Measurements from ENCODE around the gene CFAP100. TPM values are rescaled to one million over a fixed set of nuclear protein-coding genes. Genes with fewer than 3 reads are reported as not detected.
A peak's percentile ranks its signal among the peaks of the same experiment; 100 is the strongest.

CFAP100 gene
- total and polyA plus RNA-seq, 7 experiments from 2014 or later = not detected

DNA sequence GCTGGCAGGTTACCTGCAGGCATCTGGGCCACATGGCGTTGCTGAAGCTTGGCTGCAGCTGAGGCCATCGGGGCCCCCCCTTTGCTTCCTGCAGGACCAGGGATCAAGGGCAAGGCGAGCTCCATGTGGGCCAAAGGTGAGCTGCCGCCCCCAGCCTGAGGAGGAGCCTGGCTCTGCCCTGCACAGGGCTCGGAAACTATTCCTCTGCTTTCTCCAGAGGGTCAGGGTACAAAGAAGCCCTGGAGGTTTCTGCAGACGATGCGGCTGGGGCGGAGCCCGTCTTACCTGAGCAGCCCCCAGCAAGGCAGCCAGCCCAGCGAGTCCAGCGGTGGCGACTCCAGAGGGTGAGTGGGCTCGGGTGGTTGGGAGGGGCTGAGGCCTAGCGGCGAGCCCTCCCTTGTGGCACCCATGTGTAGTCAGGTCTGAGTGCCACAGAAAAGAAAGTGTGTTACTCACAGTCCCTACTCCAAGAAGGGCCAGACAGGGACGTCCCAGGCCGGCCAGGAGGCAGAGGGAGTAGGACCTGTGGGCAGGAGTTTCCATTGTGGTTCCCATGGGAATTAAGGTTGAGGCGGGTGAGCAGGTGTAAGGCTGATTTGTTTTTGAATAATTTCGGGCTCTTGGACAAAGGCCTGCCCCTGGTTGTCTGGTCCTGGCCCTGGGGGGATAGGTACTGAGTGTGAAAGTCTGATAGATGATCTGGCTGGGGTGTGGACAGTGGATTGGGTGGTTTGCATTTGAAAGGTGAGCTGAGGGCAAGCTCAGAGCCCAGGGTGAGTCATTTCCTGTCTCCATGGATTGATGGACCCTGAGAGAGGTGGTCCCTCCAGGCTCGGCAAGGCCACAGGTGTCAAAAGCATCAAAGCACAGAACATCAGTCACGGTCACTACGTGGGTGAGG lies 25.4 kb downstream of the CFAP100 start:
- Mint-ChIP-seq H3K4me3 (no peak overlapping the region), H3K27me3 (peaks cover 0 to 16% (median 2%) of the 10 kb centered on the region in 5 donors), H3K36me3 (peaks cover 0 to 10% (median 0%) of the 10 kb centered on the region in 5 donors), H3K4me1 (no peaks in the 10 kb centered on the region), H3K9me3 (peaks cover 0 to 4% (median 0%) of the 10 kb centered on the region in 11 donors), H3K27ac (no peak overlapping the region)
- H3K27me3 ChIP-seq (ENCODE audit: control insufficient read depth in 2 of 2, insufficient read depth in 2 of 2, low read length in 2 of 2) = no peaks in the 10 kb centered on the region
- no peak overlapping the region for H3K27ac ChIP-seq (ENCODE audit: low read depth, low read length)
- ATAC-seq (no peak), DNase-seq (peak in 1 of 9 donors; percentile 11)
- H3K36me3 ChIP-seq (ENCODE audit: control insufficient read depth in 2 of 3, insufficient read depth in 3 of 3, low read length in 3 of 3) = no peaks in the 10 kb centered on the region
- H3K4me1 ChIP-seq (ENCODE audit: control insufficient read depth in 2 of 2, insufficient read depth in 2 of 2, low read length in 2 of 2) = no peaks in the 10 kb centered on the region
- ChIA-PET POLR2A (no interaction called here), CTCF (no interaction called here)
- H3K9me3 ChIP-seq (ENCODE audit: control insufficient read depth in 2 of 3, low read length in 3 of 3) = no peaks in the 10 kb centered on the region
- intact Hi-C loops (cut with micrococcal nuclease) = no loop called here
- H3K4me3 ChIP-seq (ENCODE audit: low read length) = no peak overlapping the region

DNA sequence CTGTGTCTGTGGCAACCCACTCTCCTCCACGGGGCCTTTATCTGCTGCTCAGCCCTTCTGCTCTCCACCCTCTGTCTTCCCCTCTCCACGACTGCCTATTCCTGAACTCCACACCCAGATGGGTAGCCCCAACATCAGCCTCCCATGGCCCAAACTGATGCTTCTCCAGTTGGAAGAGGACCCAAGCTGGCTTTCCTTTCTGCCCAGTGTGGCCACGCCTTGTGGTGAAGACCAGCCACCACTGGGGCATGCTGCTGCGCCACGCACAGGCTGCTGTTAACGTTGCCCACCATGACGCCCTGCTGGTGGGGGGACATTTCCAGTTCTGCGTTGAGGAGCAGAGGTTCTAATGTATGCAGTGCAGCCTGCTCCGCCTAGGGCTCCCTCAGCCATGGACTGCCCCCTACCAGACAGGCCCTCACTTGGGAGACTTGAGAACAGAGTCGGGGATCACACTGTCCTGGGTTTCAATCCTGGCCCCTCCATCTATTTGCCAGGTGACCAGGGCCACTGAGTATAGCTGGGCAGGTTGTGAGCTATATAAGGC lies 26.9 kb downstream of the CFAP100 start:
- H3K36me3 Mint-ChIP-seq = peaks cover 5 to 17% (median 10%) of the 10 kb centered on the region in 5 donors

DNA sequence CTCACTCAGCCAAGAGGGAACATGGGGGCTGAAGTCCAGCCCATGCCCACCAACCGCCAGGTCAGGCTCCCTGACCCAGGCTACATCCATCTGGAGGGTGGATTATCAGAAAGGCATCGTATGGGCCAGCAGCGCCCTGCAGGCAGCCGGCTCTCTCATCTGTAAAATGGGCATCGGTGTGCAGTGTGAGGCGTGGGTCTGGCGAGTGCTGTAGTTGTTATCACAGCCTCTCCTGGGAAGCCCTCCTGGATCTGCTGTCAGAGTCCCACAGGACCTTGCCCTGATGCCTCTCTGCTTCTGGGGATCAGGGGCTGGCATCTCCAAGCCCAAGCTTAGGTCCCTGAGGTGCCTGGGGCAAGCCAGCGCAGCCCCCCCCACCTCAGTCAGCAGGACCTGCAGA lies 27.4 kb downstream of the CFAP100 start:
- intact Hi-C loops (cut with micrococcal nuclease) = no loop called here
- no peaks in the 10 kb centered on the region for H3K4me1 ChIP-seq (ENCODE audit: control insufficient read depth in 2 of 2, insufficient read depth in 2 of 2, low read length in 2 of 2)
- Mint-ChIP-seq H3K9me3 (peaks cover 2 to 18% (median 11%) of the 10 kb centered on the region in 11 donors), H3K27me3 (peaks cover 0 to 3% (median 0%) of the 10 kb centered on the region in 5 donors), H3K27ac (no peak overlapping the region), H3K4me1 (no peaks in the 10 kb centered on the region), H3K4me3 (no peak overlapping the region), H3K36me3 (peaks cover 5 to 20% (median 14%) of the 10 kb centered on the region in 5 donors)
- ATAC-seq = no peak
- POLR2A ChIA-PET = no interaction called here
- DNase-seq = peak in 1 of 9 donors; percentile 7
- CTCF ChIA-PET = no interaction called here
- H3K27ac ChIP-seq (ENCODE audit: low read depth, low read length) = no peak overlapping the region
- H3K27me3 ChIP-seq (ENCODE audit: control insufficient read depth in 2 of 2, insufficient read depth in 2 of 2, low read length in 2 of 2) = no peaks in the 10 kb centered on the region
- H3K36me3 ChIP-seq (ENCODE audit: control insufficient read depth in 2 of 3, insufficient read depth in 3 of 3, low read length in 3 of 3) = no peaks in the 10 kb centered on the region
- H3K9me3 ChIP-seq (ENCODE audit: control insufficient read depth in 2 of 3, low read length in 3 of 3) = peaks cover 0 to 10% (median under 1%) of the 10 kb centered on the region in 3 experiments
- no peak overlapping the region for H3K4me3 ChIP-seq (ENCODE audit: low read length)

More for the DNA sequence above, 26.9 kb downstream of the CFAP100 start:
- H3K9me3 ChIP-seq (ENCODE audit: control insufficient read depth in 2 of 3, low read length in 3 of 3) = peaks cover 0 to 10% (median 0%) of the 10 kb centered on the region in 3 experiments
- H3K4me1 Mint-ChIP-seq = no peaks in the 10 kb centered on the region
- no peaks in the 10 kb centered on the region for H3K4me1 ChIP-seq (ENCODE audit: control insufficient read depth in 2 of 2, insufficient read depth in 2 of 2, low read length in 2 of 2)
- no peaks in the 10 kb centered on the region for H3K27me3 ChIP-seq (ENCODE audit: control insufficient read depth in 2 of 2, insufficient read depth in 2 of 2, low read length in 2 of 2)
- ChIA-PET CTCF (no interaction called here), POLR2A (no interaction called here)
- peaks cover 1 to 13% (median 7%) of the 10 kb centered on the region in 11 donors for H3K9me3 Mint-ChIP-seq
- H3K27me3 Mint-ChIP-seq = peaks cover 0 to 8% (median 0%) of the 10 kb centered on the region in 5 donors
- no peaks in the 10 kb centered on the region for H3K36me3 ChIP-seq (ENCODE audit: control insufficient read depth in 2 of 3, insufficient read depth in 3 of 3, low read length in 3 of 3)
- H3K27ac Mint-ChIP-seq = no peak overlapping the region
- DNase-seq = peak in 1 of 9 donors; percentile 1
- H3K4me3 ChIP-seq (ENCODE audit: low read length) = no peak overlapping the region
- ATAC-seq = no peak
- intact Hi-C loops (cut with micrococcal nuclease) = no loop called here
- no peak overlapping the region for H3K4me3 Mint-ChIP-seq
- H3K27ac ChIP-seq (ENCODE audit: low read depth, low read length) = no peak overlapping the region

DNA sequence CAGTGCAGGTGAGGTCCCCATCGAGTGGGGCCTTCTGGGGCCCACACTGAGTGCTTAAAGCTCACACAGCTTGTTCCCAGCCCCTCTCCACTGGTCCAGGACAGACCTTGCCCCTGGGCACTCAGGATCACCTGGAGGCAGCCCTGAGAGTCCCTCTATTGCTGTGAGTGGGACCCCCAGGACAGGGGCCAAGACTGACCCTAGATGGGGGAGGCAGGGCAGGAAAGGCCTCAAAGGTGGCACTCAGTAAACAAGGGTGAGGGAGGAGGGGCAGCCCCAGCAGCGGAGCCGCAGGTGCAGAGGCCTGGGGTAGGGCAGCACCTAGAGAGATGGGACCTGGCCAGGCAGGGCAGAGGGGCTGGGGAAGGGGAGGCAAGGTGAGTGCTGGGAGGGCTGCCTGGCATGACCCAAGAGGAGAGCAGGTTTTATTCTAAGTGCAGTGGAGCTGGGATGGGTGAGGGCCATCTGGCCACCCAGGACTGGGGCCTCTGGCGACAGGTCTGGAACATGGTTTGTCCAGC lies 27.9 kb downstream of the CFAP100 start:
- DNase-seq (peak in 1 of 9 donors; percentile 19), ATAC-seq (peak; percentile 16)
- Histone ChIP-seq H3K4me1 (ENCODE audit: control insufficient read depth in 2 of 2, insufficient read depth in 2 of 2, low read length in 2 of 2) (no peaks in the 10 kb centered on the region), H3K27ac (ENCODE audit: low read depth, low read length) (no peak overlapping the region), H3K9me3 (ENCODE audit: control insufficient read depth in 2 of 3, low read length in 3 of 3) (peaks cover 0 to 13% (median 3%) of the 10 kb centered on the region in 3 experiments), H3K4me3 (ENCODE audit: low read length) (no peak overlapping the region), H3K36me3 (ENCODE audit: control insufficient read depth in 2 of 3, insufficient read depth in 3 of 3, low read length in 3 of 3) (no peaks in the 10 kb centered on the region), H3K27me3 (ENCODE audit: control insufficient read depth in 2 of 2, insufficient read depth in 2 of 2, low read length in 2 of 2) (no peaks in the 10 kb centered on the region)
- Mint-ChIP-seq H3K4me1 (no peaks in the 10 kb centered on the region), H3K36me3 (peaks cover 5 to 25% (median 19%) of the 10 kb centered on the region in 5 donors), H3K9me3 (peaks cover 2 to 18% (median 13%) of the 10 kb centered on the region in 11 donors), H3K27ac (no peak overlapping the region), H3K4me3 (no peak overlapping the region), H3K27me3 (no peaks in the 10 kb centered on the region)
- intact Hi-C loops (cut with micrococcal nuclease) = no loop called here
- ChIA-PET CTCF (no interaction called here), POLR2A (no interaction called here)

DNA sequence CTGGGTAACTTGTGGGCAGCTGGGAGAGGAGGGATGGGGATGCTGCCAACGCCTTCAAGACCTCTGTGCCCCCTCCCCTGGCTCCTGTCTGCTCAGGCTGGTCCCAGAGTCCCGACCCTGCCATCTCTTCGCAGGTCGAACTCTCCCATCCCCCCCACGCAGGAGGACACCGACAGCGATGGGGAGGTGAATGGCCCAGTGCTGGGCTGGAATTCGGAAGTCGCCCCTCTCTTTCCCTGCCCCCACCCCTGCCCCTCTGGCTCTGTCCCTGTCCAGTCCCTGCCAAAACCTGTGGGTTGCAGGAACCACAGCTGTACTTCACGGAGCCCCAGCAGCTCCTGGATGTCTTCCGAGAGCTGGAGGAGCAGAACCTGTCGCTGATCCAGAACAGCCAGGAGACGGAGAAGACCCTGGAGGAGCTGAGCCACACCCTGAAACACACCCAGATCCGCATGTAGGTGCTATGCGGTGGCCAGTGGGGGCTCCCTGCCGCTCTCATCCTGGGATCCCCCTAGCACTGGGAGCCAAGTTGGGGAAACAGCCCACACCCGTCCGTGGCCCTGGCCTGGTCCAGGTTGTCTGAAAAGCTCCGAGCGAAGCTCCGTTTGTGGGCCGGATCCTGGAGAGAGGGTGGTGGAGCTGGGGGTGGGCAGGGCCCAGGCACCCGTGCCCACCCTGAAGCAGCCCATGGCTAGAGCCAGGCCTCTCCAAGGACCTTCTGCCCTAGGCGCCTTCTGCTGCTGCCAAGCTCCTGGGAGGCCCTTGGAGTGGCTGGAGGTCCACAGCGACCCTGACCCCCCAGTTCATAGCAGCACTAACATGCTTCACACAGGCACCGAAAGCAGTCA lies 28.7 kb downstream of the CFAP100 start:
- H3K9me3 Mint-ChIP-seq = peaks cover 2 to 19% (median 13%) of the 10 kb centered on the region in 11 donors
- ChIA-PET POLR2A (no interaction called here), CTCF (no interaction called here)
- H3K27ac ChIP-seq (ENCODE audit: low read depth, low read length) = no peak overlapping the region
- H3K4me3 ChIP-seq (ENCODE audit: low read length) = no peak overlapping the region
- no peaks in the 10 kb centered on the region for H3K27me3 Mint-ChIP-seq
- ATAC-seq (no peak), DNase-seq (peak in 1 of 9 donors; percentile 13)
- intact Hi-C loops (cut with micrococcal nuclease) = no loop called here
- no peak overlapping the region for H3K4me3 Mint-ChIP-seq
- no peaks in the 10 kb centered on the region for H3K4me1 Mint-ChIP-seq
- peaks cover 0 to 20% (median 3%) of the 10 kb centered on the region in 3 experiments for H3K9me3 ChIP-seq (ENCODE audit: control insufficient read depth in 2 of 3, low read length in 3 of 3)
- H3K27ac Mint-ChIP-seq = no peak overlapping the region
- no peaks in the 10 kb centered on the region for H3K36me3 ChIP-seq (ENCODE audit: control insufficient read depth in 2 of 3, insufficient read depth in 3 of 3, low read length in 3 of 3)
- H3K4me1 ChIP-seq (ENCODE audit: control insufficient read depth in 2 of 2, insufficient read depth in 2 of 2, low read length in 2 of 2) = no peaks in the 10 kb centered on the region
- no peaks in the 10 kb centered on the region for H3K27me3 ChIP-seq (ENCODE audit: control insufficient read depth in 2 of 2, insufficient read depth in 2 of 2, low read length in 2 of 2)
- peaks cover 5 to 25% (median 21%) of the 10 kb centered on the region in 5 donors for H3K36me3 Mint-ChIP-seq

DNA sequence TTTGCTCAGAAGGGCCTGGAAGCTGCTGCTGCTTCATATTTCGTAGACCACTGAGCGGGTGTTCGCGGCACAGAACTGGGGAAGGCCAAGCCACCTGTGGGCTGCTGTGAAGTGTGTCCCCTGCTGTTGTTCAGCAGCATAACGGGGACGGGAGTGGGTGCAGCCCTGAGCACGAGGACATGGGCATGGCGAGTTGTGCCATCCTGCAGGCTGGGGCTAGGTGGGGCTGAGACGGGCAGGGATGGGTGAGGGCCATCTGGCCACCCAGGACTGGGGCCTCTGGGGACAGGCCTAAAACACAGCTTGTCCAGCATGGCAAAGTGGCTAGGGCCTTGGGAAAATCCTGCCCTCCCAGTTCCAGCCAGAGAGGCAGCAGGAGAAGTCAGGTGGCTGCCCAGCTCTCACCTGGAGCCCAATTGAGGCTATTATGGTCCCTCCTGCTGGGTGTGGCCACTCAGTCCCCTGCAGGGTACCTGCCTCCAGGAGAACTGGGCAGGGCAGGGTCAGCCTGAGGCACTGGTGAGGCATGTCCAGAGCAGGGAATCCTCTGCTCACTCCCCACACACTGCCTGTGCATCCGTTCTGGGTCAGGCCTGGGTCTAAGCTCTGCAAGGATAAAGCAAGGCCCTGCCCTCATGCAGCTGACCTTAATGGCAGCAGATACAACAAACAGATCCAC lies 29.5 kb downstream of the CFAP100 start:
- no peak overlapping the region for H3K27ac ChIP-seq (ENCODE audit: low read depth, low read length)
- intact Hi-C loops (cut with micrococcal nuclease) = no loop called here
- ATAC-seq (no peak), DNase-seq (peak in 1 of 9 donors; percentile 13)
- Mint-ChIP-seq H3K27me3 (no peaks in the 10 kb centered on the region), H3K27ac (no peak overlapping the region), H3K4me3 (no peak overlapping the region), H3K4me1 (no peaks in the 10 kb centered on the region), H3K9me3 (peaks cover 2 to 19% (median 13%) of the 10 kb centered on the region in 11 donors), H3K36me3 (peaks cover 5 to 25% (median 21%) of the 10 kb centered on the region in 5 donors)
- H3K27me3 ChIP-seq (ENCODE audit: control insufficient read depth in 2 of 2, insufficient read depth in 2 of 2, low read length in 2 of 2) = no peaks in the 10 kb centered on the region
- ChIA-PET POLR2A (no interaction called here), CTCF (no interaction called here)
- H3K4me1 ChIP-seq (ENCODE audit: control insufficient read depth in 2 of 2, insufficient read depth in 2 of 2, low read length in 2 of 2) = no peaks in the 10 kb centered on the region
- H3K9me3 ChIP-seq (ENCODE audit: control insufficient read depth in 2 of 3, low read length in 3 of 3) = peaks cover 0 to 24% (median 3%) of the 10 kb centered on the region in 3 experiments
- no peak overlapping the region for H3K4me3 ChIP-seq (ENCODE audit: low read length)
- no peaks in the 10 kb centered on the region for H3K36me3 ChIP-seq (ENCODE audit: control insufficient read depth in 2 of 3, insufficient read depth in 3 of 3, low read length in 3 of 3)

Measured in naive thymus-derived CD4-positive, alpha-beta T cell (primary cell).